GM18868 (cell line): ENCODE data around the gene CES2.

ENCODE experiments used
- ATAC-seq: cut with Tn5 transposase; IDR thresholded peaks from one replicate; pipeline ENCODE4 v1.9.1; 2021; ENCODE audit warnings: mild to moderate bottlenecking, moderate library complexity; ENCODE audit not compliant: unreplicated experiment

CES2 gene

DNA sequence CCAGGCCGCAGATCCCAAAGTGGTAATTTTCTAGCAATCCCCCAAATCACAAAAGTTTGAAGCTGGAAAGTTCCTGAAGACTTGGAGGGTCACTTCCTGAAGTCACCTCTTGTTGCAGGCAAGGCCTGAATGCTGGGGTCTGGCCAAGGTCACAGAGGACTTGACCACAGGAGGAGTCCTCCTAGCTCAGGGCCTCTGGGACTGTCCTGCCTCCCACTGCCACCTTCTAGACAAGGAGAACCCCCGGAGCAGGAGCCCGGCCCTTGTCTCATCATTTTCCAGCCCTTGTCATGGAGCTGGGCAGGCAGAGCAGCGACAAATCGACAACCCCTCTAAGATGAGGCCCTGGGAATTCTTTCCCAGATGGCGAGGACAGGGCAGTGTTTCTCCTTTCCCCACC is 17.0 kb upstream of the CES2 start:
- ATAC-seq: no peak

DNA sequence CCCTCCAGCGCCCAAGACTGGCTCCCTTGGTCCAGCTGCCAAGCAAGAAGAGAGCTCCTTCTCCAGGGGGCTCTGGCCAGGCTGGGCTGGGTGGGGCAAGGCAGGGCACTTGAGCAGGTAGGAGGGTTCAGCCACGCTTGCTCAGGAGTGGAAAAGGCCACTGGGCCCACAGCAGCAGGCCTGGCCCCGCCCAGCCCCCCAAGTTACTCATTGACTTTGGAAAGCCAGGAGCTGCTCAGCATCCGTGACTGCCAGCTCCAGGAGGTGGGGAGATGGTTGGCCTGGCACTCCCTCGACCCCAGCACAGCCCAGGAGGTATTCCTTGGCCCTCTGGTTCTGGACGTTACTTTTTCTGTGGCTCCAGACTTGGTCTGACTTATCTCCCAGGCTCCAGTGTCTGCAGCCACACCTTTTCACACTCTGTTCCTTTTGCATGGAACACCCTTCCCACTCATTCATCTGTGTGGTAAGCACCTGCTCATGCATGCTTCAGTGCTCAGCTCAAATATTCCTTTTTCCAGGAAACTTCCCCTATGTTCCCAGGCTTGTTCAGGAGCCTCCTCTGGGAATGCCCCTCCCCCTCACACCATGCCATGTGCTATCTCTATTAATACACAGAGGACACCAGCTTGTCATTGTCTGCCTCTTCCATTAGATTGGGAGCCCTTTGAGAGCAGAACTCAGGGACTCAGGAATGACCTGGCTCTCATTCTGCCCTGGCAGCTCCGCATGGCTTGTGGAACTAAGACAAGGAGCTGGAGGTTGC is 16.3 kb upstream of the CES2 start, which contains the start of gene CDH16:
TSS of gene CDH16 (minus strand) at position 83 of the 766 bp plus-strand sequence. CDS start 820 bp downstream, outside the sequence.
- no peak for ATAC-seq

DNA sequence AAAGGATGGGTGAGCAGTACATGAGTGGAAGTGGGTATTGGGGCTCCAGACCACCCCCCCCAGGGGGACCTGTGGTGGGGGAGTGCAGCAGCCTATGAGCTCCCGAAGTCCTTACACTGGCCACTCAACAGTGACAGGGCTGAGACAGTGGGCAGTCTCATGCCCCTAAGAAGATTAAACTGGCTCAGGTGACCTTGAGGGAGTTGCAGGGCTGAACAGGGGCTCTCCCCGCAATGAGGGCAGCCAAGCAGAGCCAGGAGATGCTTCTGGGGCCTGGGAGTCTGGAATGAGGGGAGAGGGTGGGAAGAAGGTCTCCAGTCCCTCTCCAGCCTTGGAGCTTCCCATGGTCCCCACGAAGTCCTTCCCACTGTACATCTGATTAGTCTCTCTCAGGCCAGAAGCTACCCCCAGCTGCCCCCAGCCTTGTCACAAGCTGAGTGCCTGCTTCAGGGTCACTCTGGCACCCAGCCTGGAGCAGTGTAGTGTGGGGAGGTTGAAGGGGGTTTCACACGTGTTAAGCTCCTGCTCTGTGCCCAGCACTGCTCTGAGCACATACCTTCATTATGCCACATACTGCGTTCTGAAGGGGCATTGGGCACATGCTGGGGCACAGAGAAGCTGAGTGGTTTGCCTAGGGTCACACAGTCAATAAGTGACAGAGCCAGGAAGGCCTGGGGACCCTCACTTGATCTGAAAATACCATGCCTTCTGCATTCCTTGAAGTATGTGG is 15.6 kb upstream of the CES2 start:
- no peak for ATAC-seq

DNA sequence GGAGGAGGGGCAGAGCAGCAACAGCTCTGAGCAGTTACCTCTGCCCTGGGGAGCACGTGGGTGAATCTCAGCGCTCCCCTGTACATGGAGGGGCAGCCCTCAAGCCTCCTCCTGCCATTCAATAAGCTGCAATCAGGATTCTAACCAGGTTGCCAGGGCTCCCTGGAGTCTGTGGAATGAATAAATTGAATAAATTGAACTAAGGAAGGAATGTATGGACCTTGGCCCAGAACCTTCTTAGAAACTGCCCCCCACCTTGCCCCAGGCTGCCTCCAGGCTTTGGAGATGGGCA is 15.1 kb upstream of the CES2 start:
- ATAC-seq: no peak

DNA sequence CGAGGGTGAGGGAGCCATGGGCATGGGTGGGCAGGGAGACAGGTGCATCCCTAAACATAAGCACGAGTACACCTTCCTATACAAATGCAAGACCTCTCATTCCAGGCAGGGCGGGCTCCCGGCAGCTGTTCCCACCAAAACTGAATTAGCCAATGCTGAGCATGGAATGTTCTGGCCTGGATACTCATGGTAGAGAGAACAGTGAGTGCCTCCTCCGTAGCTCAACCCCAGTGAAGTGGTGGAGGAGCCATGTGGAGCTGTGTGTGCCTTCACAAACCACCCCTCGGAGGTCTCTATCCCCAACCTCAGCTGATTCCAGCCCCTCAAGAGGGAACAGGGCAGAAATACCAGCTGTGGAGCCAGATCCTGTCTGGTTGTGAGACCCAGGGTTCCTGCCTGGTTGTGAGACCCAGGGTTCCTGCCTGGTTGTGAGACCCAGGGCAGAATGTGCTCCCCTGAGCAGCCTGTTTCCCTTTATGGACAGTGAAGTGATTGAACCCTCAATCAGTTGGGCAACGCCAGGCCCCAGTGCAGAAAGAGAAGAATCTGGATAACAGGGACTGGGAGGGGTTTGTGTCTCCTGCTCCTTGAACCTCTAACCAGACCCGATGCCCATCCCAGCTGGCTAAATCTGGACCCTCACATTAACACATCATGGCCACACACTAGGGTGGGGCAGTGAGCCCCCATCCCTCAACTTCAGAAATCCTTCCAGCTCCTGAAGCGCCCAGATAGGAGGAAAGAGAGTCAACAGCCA is 14.2 kb upstream of the CES2 start:
- no peak for ATAC-seq

DNA sequence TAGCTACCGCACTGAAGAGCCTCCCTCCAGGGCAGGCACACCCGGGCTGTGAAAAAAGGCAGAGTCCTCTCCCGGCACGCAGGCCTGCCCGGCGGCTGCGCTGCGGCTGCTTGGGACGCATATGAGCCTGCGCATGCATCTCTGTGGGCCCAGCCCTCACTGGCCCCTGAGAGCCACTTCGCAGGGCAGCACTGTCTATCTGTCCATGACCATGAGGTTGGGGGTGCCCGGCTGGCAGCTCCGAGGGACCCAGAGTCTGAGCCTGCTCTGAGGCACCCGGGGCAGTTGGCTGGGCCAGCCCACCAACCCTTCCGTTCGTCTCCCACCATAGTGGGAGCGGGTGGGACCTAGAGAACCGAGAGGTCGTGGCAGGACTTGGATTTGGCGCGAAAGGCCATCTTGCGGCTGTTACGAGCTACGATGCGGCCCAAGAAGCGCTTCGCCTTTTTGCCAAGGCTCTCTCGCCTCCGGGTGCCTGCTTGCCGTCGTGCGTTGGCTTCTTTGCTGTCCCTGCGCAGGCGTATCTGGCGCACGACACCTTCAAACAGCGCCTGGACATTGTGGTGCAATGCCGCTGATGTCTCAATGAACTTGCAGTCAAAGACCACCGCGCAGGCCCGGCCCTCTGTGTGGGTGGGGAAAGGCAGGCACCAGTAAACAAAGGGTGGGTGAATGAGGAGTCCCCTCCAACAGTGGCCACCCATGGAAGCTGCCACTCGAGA is 13.4 kb upstream of the CES2 start:
- ATAC-seq: no peak

DNA sequence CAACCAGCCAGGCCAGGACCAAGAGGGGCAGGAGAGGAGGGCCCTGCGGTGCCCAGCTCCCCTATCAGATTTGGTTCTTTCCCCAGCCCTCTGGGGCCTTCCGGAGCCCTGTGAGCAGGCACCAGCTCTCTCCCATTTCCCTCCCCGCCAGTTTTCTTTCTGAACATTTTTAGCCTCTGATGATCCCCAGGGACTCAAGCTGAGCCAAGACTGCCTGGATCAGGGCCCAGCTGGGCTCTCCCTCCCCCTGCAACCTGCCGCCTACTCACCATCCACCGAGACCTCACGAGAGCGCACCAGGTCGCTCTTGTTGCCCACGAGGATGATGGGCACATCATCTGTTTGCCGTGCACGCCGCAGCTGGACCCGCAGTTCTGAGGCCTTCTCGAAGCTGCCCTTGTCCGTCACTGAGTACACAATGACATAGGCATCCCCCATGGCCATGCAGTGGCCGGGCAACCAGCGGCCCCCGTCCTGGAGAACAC is 12.0 kb upstream of the CES2 start:
- ATAC-seq: no peak

DNA sequence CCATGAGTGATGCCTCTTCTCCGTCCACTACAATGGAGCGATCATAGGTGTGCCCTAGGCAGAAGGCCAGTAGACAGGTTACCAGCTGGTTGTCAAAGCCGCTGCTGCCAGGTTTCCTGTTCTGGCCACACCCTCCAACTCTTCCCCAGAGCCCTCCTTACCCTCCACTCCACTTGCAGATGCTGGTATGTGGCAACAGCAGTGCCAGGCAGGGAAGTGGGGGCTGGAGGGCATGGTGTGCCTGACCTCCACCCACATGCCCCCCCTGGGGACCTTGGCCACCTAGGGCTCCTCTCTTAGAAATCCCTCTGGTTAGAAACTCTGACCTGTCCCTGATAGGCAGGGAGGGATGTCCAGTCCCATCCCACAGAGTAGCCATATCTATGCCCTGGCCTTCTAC is 11.4 kb upstream of the CES2 start:
- no peak for ATAC-seq

DNA sequence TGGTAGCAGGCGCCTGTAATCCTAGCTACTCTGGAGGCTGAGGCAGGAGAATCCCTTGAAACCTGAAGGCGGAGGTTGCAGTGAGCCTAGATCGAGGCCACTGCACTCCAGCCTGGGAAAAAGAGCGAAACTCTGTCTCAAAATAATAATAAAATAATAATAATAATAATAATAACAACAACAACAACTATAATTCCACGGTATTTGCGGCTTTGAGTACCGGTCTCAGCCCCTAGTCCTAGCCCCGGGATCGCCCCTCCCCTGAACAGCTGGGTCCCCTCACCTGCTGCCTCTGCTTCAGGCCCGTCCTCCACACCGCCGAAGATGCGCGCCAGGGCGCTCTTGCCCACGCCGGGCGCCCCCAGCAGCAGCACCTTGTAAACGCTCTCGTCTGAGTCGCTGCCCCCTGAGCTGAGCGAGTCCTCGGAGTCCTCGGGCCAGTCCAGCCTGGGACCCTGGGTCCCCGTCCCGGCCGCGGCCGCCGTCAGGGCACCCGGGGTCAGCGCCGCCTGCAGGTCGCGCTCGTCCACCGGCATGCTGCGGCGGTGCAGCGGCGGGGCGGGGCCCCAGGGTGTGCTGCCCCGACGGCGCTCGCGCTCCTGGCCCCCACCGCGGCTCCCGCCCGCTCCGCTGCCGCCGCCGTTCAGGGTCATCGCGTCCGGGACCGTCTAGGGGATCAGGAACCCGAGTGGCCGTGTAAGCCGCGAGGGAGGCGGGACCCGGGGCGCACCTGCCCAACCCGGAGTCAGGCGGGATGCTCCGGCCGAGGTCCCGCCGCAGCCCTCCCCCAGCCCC is 10.6 kb upstream of the CES2 start:
- no peak for ATAC-seq

DNA sequence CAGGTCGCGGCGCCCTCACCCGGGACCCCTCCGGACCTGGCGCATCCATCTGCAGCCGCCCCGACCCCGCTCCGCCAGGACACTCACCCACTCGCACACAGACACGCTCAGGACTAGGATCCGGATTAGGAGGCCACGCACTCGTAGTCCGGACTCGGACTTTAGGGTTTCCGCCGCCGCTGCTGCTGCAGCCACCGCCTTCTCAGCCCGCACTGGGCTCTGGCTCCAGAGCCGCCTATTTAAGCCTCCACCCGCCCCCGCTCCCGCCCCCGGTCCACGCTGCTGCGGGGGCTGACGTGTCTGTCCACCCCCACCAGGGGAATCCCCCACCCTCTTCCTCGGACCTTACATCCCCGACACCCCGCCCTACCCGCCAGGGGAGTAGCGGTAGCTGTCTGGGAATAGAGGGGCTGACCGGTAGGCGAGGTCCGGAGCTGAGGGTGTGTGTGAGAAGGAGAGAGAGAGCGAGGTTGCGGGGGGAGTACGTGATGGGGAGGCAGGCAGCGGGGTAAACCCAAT is 9.9 kb upstream of the CES2 start, which contains the start of gene RRAD:
TSS of gene RRAD (minus strand) at position 214 of the 519 bp plus-strand sequence. CDS start 356 bp downstream, outside the sequence.
- ATAC-seq: no peak

DNA sequence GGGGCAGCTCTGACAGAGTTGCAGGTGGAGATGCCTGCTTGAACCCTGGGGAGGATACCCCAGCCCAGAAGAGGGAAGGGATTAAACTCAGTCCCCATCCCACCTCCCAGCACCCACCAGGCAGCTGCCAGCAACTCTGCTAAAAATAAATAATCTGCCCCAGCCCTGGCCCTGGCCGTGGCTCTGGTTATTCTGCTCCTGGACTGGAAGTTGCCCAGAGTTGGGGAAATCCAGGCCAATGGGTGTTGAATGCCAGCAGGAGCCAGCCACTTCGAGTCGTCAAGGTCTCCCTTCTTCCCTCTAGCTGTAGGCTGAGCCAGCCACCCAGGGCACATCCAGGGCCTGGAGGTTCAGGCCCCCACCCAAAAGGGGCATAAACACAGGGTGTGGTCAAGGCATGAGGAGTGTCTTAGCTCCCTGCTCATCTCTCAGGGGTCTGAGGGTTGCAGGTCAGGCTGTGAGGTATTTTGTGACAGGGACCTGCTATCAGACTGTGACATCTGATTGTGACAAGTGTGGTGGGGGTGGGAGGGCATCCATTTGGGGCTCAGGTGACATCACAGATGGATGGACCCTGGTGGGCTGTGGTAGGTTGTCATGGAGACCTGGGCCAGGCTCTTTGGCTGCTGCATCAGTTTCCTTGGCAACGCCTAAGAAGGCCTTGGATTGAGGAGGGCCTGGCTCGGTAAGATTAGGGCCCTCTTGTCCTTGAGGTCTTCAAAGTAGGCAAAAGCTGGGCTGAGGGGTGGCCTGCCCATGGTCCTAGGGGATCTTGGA is 9.0 kb upstream of the CES2 start:
- ATAC-seq: no peak

DNA sequence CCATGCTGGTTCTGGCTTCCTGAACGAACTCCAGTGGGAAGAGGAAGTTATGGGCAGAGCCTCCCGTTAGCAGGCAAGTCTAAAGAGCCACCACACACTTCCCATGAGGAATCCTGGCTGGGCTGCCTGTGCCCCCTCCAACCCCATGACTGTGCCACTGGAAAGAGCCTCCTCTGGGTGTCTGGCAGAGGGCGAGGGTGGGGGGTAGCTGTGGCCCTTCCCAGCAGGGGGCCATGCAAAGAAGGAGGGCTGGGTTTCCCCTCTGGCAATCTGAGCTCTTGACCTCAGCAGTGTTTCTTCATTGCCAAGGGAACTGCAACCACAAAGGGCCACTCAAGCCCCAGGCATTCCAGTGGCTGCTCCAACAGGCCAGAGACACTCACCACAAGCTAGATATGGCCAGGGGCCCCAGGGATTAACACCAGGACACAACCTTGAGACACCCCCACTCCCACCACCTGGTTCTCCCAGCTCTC is 8.3 kb upstream of the CES2 start:
- no peak for ATAC-seq

DNA sequence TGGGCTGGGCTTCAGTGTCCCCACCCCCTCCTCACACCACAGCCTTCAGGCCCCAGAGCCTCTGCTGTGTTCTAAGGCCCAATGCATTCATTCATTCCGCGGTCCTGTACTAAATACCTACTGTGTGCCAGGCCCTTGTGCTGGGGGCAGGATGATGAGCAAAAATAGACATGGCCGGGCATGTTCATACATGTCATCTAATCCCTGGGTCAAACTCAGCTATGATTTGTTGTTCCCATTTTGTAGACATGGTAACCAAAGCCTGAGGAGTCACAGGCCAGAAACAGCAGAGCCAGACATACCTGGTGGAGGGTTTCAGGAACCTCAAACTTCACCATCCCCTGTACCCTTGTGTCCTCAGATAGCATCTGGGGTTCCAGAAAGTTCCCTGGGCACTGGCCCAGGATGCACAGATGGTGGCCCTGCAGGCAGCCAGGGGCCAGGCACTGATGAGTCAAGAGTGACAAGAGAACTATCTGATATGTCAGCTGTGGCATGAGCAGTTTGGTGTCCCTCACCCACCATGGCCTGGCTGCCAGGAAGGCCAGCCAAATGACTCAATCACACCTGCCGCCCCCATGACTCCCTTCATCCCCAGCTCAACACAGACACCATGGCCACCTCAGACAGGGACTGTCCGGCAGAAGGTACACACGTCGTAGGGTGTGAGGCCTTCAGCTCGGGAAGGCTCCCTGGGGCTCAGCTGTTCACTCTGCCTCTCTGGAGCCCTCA is 7.2 kb upstream of the CES2 start:
- ATAC-seq: no peak

DNA sequence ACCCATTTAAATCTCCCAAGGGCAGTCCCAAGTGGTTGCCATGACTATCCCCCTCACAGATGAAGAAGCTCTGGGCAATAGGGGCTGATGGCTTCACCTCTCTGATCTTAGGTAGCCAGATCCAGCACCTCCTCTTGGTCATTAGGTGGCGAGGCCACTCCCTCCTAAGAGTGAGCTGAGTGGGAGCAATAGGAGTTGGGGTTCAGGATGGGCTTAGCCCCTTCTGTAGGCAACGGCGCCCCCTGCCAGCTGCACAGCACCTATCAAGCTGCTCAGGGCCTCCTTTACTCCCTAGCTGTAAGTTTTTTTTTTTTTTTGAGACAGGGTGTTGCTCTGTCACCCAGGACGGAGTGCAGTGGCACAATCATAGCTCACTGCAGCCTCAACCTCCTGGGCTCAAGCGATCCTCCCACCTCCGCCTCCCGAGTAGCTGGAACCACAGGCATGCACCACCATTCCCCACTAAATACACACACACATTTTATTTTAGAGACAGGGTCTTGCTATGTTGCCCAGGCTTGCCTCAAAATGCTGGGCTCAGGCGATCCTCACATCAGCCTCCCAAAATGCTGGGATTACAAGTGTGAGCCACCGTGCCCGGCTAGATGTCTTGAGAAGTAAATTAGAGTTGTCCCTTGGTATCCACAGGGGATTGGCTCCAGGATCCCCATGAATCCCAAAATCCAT is 6.5 kb upstream of the CES2 start:
- ATAC-seq: no peak

DNA sequence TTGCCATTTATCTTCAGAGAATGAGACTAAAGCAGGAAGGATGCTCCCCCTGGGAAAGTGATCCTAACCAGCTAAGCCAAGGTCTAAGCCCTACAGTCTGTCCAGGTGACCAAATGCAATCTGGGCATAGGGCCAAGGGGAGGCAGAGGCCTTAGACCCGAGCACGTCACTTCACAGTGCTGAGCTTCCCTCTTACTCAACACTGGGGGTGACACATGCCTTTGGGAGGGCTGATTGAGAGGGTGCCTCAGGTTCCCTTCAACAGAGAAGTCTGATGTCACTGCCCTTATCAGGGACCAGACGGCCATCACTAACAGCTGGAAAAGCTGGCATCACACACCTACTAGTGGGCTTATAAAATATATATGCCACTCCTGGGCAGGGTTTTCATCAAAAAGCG is 5.1 kb upstream of the CES2 start:
- no peak for ATAC-seq

DNA sequence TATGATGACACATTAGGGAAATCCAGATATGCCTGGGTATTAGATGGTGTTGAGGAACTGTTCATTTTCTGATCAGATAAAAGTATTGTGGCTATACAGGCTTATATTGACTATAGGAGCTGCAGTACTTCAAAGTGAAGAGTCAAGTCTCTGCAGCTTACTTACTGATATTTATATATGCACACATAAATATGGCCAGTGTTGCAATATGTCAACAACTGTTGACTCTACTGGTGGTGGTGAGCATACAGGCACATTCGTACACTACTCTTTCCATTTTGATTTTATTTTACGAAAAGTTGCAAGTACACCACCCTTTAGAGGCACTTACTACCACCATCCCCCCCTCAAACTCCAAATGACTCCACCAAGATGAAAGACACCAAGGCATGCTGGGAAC is 3.7 kb upstream of the CES2 start:
- ATAC-seq: no peak

DNA sequence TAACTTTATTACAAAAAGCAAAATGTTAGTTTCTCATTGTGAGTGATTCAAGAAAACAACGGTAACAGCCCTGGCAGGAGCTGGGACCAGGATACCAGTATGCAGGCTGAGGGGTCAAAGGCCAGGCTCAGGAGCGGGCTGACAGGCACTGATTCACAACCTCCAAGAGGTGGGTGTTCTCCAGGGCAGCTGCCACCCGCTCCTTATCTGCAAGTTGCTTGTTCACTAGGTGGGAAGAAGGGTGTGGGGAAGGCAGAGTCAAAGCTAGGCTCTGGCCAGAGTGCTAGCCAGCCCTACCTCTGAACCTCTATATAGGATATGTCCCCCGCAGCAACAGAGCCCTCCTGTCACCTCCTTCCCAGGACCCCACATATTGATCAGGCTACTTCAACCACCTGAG is 3.2 kb upstream of the CES2 start:
- ATAC-seq: no peak

DNA sequence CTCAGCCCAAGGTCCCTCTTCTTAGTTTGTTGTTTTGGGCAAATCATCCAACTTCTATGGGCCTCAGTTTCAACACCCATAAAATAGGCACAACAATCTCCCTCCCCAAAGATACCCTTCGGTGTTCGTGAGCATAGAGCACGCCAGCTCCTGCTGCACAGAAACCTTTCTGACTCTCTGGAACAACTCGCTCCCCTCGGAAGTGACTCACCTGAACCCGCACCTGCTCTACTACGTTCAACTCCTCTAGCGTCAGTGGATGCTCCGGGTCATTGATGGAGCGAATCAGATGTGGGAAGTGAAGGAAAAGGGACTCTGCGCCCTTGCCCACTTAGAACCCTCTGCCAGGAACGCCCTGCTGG is 1.6 kb upstream of the CES2 start:
- no peak for ATAC-seq
